H1 (cell line): ENCODE measurements around the gene RERE. TPM values are rescaled to one million over a fixed set of nuclear protein-coding genes. Genes with fewer than 3 reads are reported as not detected.

Experiments
- CTCF ChIA-PET: fragments of 300-600 bp; sonication (Branson Sonifier 250); formaldehyde crosslinking; loops from one replicate; lab custom pipeline; 2021; ENCODE audit not compliant: partially characterized antibody; lab: Charles Lee
- POLR2A ChIA-PET: fragments of 300-600 bp; sonication (Branson Sonifier 250); formaldehyde crosslinking; loops from one replicate; lab custom pipeline; 2021; ENCODE audit warnings: inconsistent platforms; ENCODE audit not compliant: partially characterized antibody; lab: Charles Lee
- DNase-seq, 2 experiments: peaks; one replicate each; pipeline versions ENCODE4 v3.0.0 to v3.0.0-alpha.2; 2010 to 2022; ENCODE audit warnings: low spot score in 2 of 2, low read depth in 1 of 2, mixed read lengths in 1 of 2
- FAIRE-seq: peaks from 2 replicates; lab custom pipeline; 2011; peaks lifted over from hg19 to GRCh38; lab: Jason Lieb, UNC
- H2AFZ ChIP-seq: 2 replicates; pipeline ENCODE4 v1.8.1; 2012; ENCODE audit warnings: low read length, inconsistent platforms
- H2AK5ac ChIP-seq: 2 replicates; pipeline ENCODE4 v1.6.1; 2013; ENCODE audit warnings: low read depth, low read length
- H2BK120ac ChIP-seq: replicated peaks from 2 replicates; pipeline ENCODE3; 2013; ENCODE audit warnings: low read depth, low read length, inconsistent platforms
- H2BK12ac ChIP-seq: 2 replicates; pipeline ENCODE4 v1.6.1; 2013; ENCODE audit warnings: low read depth, low read length
- H2BK15ac ChIP-seq: 2 replicates; pipeline ENCODE4 v1.6.1; 2013; ENCODE audit warnings: low read length
- H2BK20ac ChIP-seq: 2 replicates; pipeline ENCODE4 v1.6.1; 2013; ENCODE audit warnings: low read length
- H2BK5ac ChIP-seq: 2 replicates; pipeline ENCODE4 v1.6.1; 2013; ENCODE audit warnings: low read depth, low read length
- H3K14ac ChIP-seq: 2 replicates; pipeline ENCODE4 v1.6.1; 2013; ENCODE audit warnings: inconsistent platforms; ENCODE audit not compliant: insufficient read length
- H3K18ac ChIP-seq: 2 replicates; pipeline ENCODE4 v1.6.1; 2013; ENCODE audit warnings: low read length; ENCODE audit errors: extremely low read depth
- H3K23ac ChIP-seq: 2 replicates; pipeline ENCODE4 v1.6.1; 2013; ENCODE audit warnings: inconsistent platforms; ENCODE audit not compliant: insufficient read length
- H3K23me2 ChIP-seq: 2 replicates; pipeline ENCODE4 v1.6.1; 2013; ENCODE audit warnings: low read depth, low read length
- H3K27ac ChIP-seq: 2 replicates; pipeline ENCODE4 v1.6.1; 2011; ENCODE audit warnings: low read depth, low read length, inconsistent platforms
- H3K27me3 ChIP-seq, 4 experiments: replicated peaks in 1 of 4; 1 replicate in 1 of 4; 2 replicates in 3 of 4; pipeline versions ENCODE4 v1.6.1 to v1.8.1; 2011 to 2013; ENCODE audit warnings: low read length in 3 of 4, mild to moderate bottlenecking in 3 of 4, inconsistent platforms in 2 of 4, mixed read lengths in 2 of 4, moderate library complexity in 1 of 4; ENCODE audit not compliant: control insufficient read depth in 3 of 4, insufficient read depth in 3 of 4; ENCODE audit errors: extremely low read depth in 1 of 4
- H3K36me3 ChIP-seq, 4 experiments: 2 replicates each; pipeline versions ENCODE4 v1.6.1 to v1.8.1; 2011 to 2013; ENCODE audit warnings: mild to moderate bottlenecking in 4 of 4, low read length in 3 of 4, moderate library complexity in 2 of 4, control low read depth in 1 of 4, inconsistent platforms in 1 of 4; ENCODE audit not compliant: insufficient read depth in 4 of 4, control insufficient read depth in 2 of 4
- H3K4ac ChIP-seq: replicated peaks from 2 replicates; pipeline ENCODE3; 2013; ENCODE audit warnings: low read length, low read depth, mixed read lengths, inconsistent platforms; ENCODE audit not compliant: insufficient read length
- H3K4me1 ChIP-seq, 4 experiments: replicated peaks in 1 of 4; 1 replicate in 1 of 4; 2 replicates in 3 of 4; pipeline versions ENCODE4 v1.6.1 to v1.8.1; 2011 to 2013; ENCODE audit warnings: low read length in 3 of 4, inconsistent platforms in 2 of 4, mixed read lengths in 1 of 4; ENCODE audit not compliant: insufficient read depth in 4 of 4, control insufficient read depth in 3 of 4
- H3K4me2 ChIP-seq, 2 experiments: 2 replicates each; pipeline versions ENCODE4 v1.6.1 to v1.8.1; 2011 to 2013; ENCODE audit warnings: low read depth in 2 of 2, low read length in 2 of 2, control low read depth in 1 of 2, inconsistent platforms in 1 of 2, mild to moderate bottlenecking in 1 of 2; ENCODE audit not compliant: insufficient read depth in 1 of 2
- H3K4me3 ChIP-seq, 4 experiments: fragments of 200-600, 300-600 bp in 1 of 4; sonication (generic), shearing (Covaris generic), sonication (Bioruptor Twin) in 1 of 4; 2 replicates each; pipeline versions ENCODE4 v1.5.1 to v1.8.1; 2011 to 2016; ENCODE audit warnings: low read length in 4 of 4, low read depth in 3 of 4, control low read depth in 2 of 4, inconsistent platforms in 2 of 4, mild to moderate bottlenecking in 2 of 4, mixed read lengths in 1 of 4, moderate library complexity in 1 of 4; ENCODE audit not compliant: insufficient read depth in 2 of 4; ENCODE audit errors: extremely low read depth in 1 of 4
- H3K56ac ChIP-seq: replicated peaks from 2 replicates; pipeline ENCODE3; 2013; ENCODE audit warnings: low read depth, mild to moderate bottlenecking, mixed read lengths, low read length, inconsistent platforms; ENCODE audit not compliant: insufficient read length
- H3K79me1 ChIP-seq: 2 replicates; pipeline ENCODE4 v1.6.1; 2013; ENCODE audit warnings: low read depth, low read length, control low read depth
- H3K79me2 ChIP-seq, 2 experiments: 2 replicates each; pipeline versions ENCODE4 v1.6.1 to v1.8.1; 2012 to 2013; ENCODE audit warnings: low read length in 2 of 2, mild to moderate bottlenecking in 2 of 2, inconsistent platforms in 1 of 2; ENCODE audit not compliant: insufficient read depth in 2 of 2, control insufficient read depth in 1 of 2
- H3K9ac ChIP-seq, 4 experiments: replicated peaks in 1 of 4; 1 replicate in 1 of 4; 2 replicates in 3 of 4; pipeline versions ENCODE4 v1.6.1 to v1.8.1; 2011 to 2013; ENCODE audit warnings: low read depth in 3 of 4, low read length in 3 of 4, control low read depth in 2 of 4, mild to moderate bottlenecking in 2 of 4, moderate library complexity in 2 of 4, inconsistent platforms in 1 of 4; ENCODE audit errors: extremely low read depth in 1 of 4
- H3K9me3 ChIP-seq, 2 experiments: 2 replicates each; pipeline versions ENCODE4 v1.6.1 to v1.8.1; 2012 to 2013; ENCODE audit warnings: mild to moderate bottlenecking in 2 of 2, moderate library complexity in 2 of 2, control low read depth in 1 of 2, inconsistent platforms in 1 of 2, low read depth in 1 of 2, low read length in 1 of 2, mixed read lengths in 1 of 2; ENCODE audit not compliant: insufficient read depth in 2 of 2
- H4K20me1 ChIP-seq, 2 experiments: replicated peaks in 1 of 2; 2 replicates each; pipeline versions ENCODE3 to v1.8.1; 2011 to 2013; ENCODE audit warnings: inconsistent platforms in 2 of 2, low read length in 2 of 2, mild to moderate bottlenecking in 1 of 2; ENCODE audit not compliant: insufficient read depth in 2 of 2, control insufficient read depth in 1 of 2
- H4K5ac ChIP-seq: 2 replicates; pipeline ENCODE4 v1.6.1; 2013; ENCODE audit warnings: low read length, low read depth, mixed read lengths, inconsistent platforms; ENCODE audit not compliant: insufficient read length
- H4K8ac ChIP-seq: 2 replicates; pipeline ENCODE4 v1.8.0; 2013; ENCODE audit warnings: mild to moderate bottlenecking, moderate library complexity, low read length, inconsistent platforms; ENCODE audit not compliant: insufficient read depth; ENCODE audit errors: extremely low read depth
- H4K91ac ChIP-seq: replicated peaks from 2 replicates; pipeline ENCODE3; 2013; ENCODE audit warnings: low read length, mixed read lengths, inconsistent platforms; ENCODE audit not compliant: insufficient read length
- ASH2L ChIP-seq: fragments of 200-600, 300-600 bp; sonication (generic); IDR thresholded peaks from one replicate; pipeline ENCODE4 v1.7.1; 2017; ENCODE audit warnings: low read length
- CEBPB ChIP-seq: IDR thresholded peaks from 2 replicates; pipeline ENCODE4 v1.6.1; 2012; ENCODE audit warnings: low read depth, low read length
- CHD1 ChIP-seq: IDR thresholded peaks from 2 replicates; pipeline ENCODE4 v1.6.1; 2012; ENCODE audit warnings: low read depth, low read length, improper control_type of control experiment
- CTBP2 ChIP-seq: IDR thresholded peaks from 2 replicates; pipeline ENCODE4 v1.7.0; 2011; ENCODE audit warnings: borderline replicate concordance, mild to moderate bottlenecking, moderate library complexity, mixed read lengths, low read length; ENCODE audit not compliant: insufficient read depth, insufficient read length
- HDAC6 ChIP-seq: IDR thresholded peaks from one replicate; pipeline ENCODE4 v1.7.1; 2012; ENCODE audit warnings: low read depth, mild to moderate bottlenecking, inconsistent platforms, low read length, moderate library complexity
- JUN ChIP-seq: IDR thresholded peaks from 2 replicates; pipeline ENCODE4 v1.6.1; 2011; ENCODE audit warnings: low read depth, mild to moderate bottlenecking, improper control_type of control experiment, low read length
- KDM5A ChIP-seq: fragments of 200-600 bp; IDR thresholded peaks from 2 replicates; pipeline ENCODE4 v1.7.1; 2012; ENCODE audit warnings: mild to moderate bottlenecking, low read length, inconsistent platforms, mixed read lengths
- MAFK ChIP-seq: IDR thresholded peaks from 2 replicates; pipeline ENCODE4 v1.6.1; 2012; ENCODE audit warnings: low read depth, mild to moderate bottlenecking, improper control_type of control experiment, low read length
- RFX5 ChIP-seq: IDR thresholded peaks from 2 replicates; pipeline ENCODE4 v1.6.1; 2011; ENCODE audit warnings: low read depth, low read length, improper control_type of control experiment, borderline replicate concordance
- RNF2 ChIP-seq: fragments of 200-900, 300-1000 bp; sonication (generic); IDR thresholded peaks from 2 replicates; pipeline ENCODE4 v1.7.1; 2016; ENCODE audit warnings: borderline replicate concordance, low read depth, mild to moderate bottlenecking, antibody characterized with exemption, low read length; ENCODE audit not compliant: poor library complexity, severe bottlenecking; ENCODE audit errors: missing control alignments
- SP2 ChIP-seq: IDR thresholded peaks from 2 replicates; pipeline ENCODE4 v1.6.1; 2012; ENCODE audit warnings: mild to moderate bottlenecking, low read length, inconsistent platforms
- SRF ChIP-seq: IDR thresholded peaks from 2 replicates; pipeline ENCODE4 v1.6.1; 2011; ENCODE audit warnings: mild to moderate bottlenecking, low read depth, low read length, moderate library complexity
- SUZ12 ChIP-seq: fragments of 200-600 bp; sonication (generic); IDR thresholded peaks from 2 replicates; pipeline ENCODE4 v1.6.1; 2012; ENCODE audit warnings: mild to moderate bottlenecking, inconsistent platforms, low read length, moderate library complexity, mixed read lengths
- WGBS, 2 experiments: shearing (Covaris generic) in 1 of 2; methylation state at CpG; one replicate each; pipeline versions ENCODE4 v1.1.6 to v1.1.7; 2013 to 2015; ENCODE audit warnings: low lambda C conversion rate in 2 of 2, mixed read lengths in 2 of 2, inconsistent platforms in 1 of 2, low coverage in 1 of 2, missing lambda C conversion rate in 1 of 2; ENCODE audit not compliant: insufficient replicate concordance in 2 of 2, insufficient coverage in 1 of 2, insufficient read length in 1 of 2; ENCODE audit errors: extremely low coverage in 1 of 2, missing lambda C conversion rate in 1 of 2; 5-methylcytosine and 5-hydroxymethylcytosine counted together
- polyA plus RNA-seq, 7 experiments: library from polyadenylated mRNA; depleted of rRNA in 3 of 7; stranded (reverse) in 5 of 7; unstranded in 2 of 7; fragments of >200 nt in 5 of 7; fragments of 200-250 nt in 2 of 7; gene quantifications; 1 replicate in 5 of 7; 2 replicates in 1 of 7; 4 replicates in 1 of 7; pipeline versions ENCODE4 v1.2.1 to v1.2.3, GENCODE V29; 2011 to 2013; ENCODE audit warnings: missing spikeins in 2 of 7, mixed read lengths in 2 of 7
- total RNA-seq: library from RNA; stranded (reverse); fragmentation: NEBNext Ultra II Directional; extraction: Animal tissue kit (Norgen Biotek cat#: 25700); gene quantifications from 2 replicates; pipeline ENCODE4 v1.2.1, GENCODE V29; 2021

Gene RERE
- total and polyA plus RNA-seq, 2 of the 8 experiments (the other 6 are each of a cell fraction or from before 2014, with no cell fraction given) = 15.3 to 142 TPM

- Histone ChIP-seq H2AFZ (no peak overlapping the region), H3K79me1 (no peaks in the 10 kb centered on the region), H3K23ac (no peak overlapping the region), H4K5ac (no peak overlapping the region), H3K79me2 (no peaks in the 10 kb centered on the region), H4K20me1 (peaks cover 5 to 7% of the 10 kb centered on the region in 2 experiments), H3K23me2 (no peaks in the 10 kb centered on the region), H3K27ac (no peak overlapping the region), H2BK12ac (no peak overlapping the region), H3K9me3 (no peaks in the 10 kb centered on the region), H2AK5ac (no peak overlapping the region), H3K4me2 (no peak overlapping the region), H3K27me3 (no peaks in the 10 kb centered on the region), H2BK20ac (no peak overlapping the region), H3K4me3 (no peak overlapping the region), H3K4me1 (peaks cover 2 to 3% (median 3%) of the 10 kb centered on the region in 4 experiments; a peak in 5 of 7 replicates), H4K8ac (no peak overlapping the region), H2BK15ac (no peak overlapping the region), H2BK5ac (no peak overlapping the region), H2BK120ac (no peak overlapping the region), H3K9ac (no peak overlapping the region), H3K4ac (no peak overlapping the region), H3K14ac (no peak overlapping the region), H3K56ac (no peak overlapping the region), H4K91ac (no peak overlapping the region), H3K36me3 (peaks cover 9 to 23% (median 14%) of the 10 kb centered on the region in 4 experiments; a peak in 6 of 8 replicates), H3K18ac (no peak overlapping the region)
- FAIRE-seq (no peak), DNase-seq (no peak)
- 96% methylated on average over 7 of the region's 7 CpGs; no CpG with 5 or more reads in 1 of the 2 experiments for WGBS, 2 experiments
- TF ChIP-seq CTBP2 (no peak), RNF2 (no peak), RFX5 (no peak), CHD1 (no peak), SUZ12 (no peak), ASH2L (no peak), CEBPB (no peak), KDM5A (no peak), JUN (no peak), HDAC6 (no peak), MAFK (no peak), SP2 (no peak), SRF (no peak)
- ChIA-PET CTCF (interaction anchor here (0.6 to 1.2 kb wide), 4 partner anchors 33 to 213 kb away, joined by 3 to 6 read pairs (median 3); no protein-coding TSS in a partner anchor), POLR2A (interaction anchor here (1.0 to 39.6 kb wide), 2 partner anchors 9 to 15 kb away, joined by 4 to 880 read pairs; partner anchors contain the start of gene ENO1)
Measured at GRCh38 chr1:8854240-8854639, 36.8 kb upstream of the RERE start.
